Measurements from ENCODE around the gene ARL6IP1. TPM values are rescaled to one million over a fixed set of nuclear protein-coding genes. Genes with fewer than 3 reads are reported as not detected.

The ARL6IP1 gene
- total and polyA plus RNA-seq, 2 of the 13 experiments (the other 11 are each of a cell fraction or from before 2014, with no cell fraction given) = 263 to 373 TPM

GRCh38 chr16:18789850-18790706 is 11.3 kb downstream of the ARL6IP1 start, which contains the start of gene RPS15A (continued):
- TF ChIP-seq FIP1L1 (IDR thresholded peaks at IDR 0.05; ENCODE audit: borderline replicate concordance, insufficient read depth, low read depth, low read length) (peak; percentile 35; the same call in 1 of the 2 replicates), ZNF737 (CRISPR knock-in tag; IDR thresholded peaks at IDR 0.05; ENCODE audit: borderline replicate concordance) (peak; percentile 95), ZNF558 (CRISPR knock-in tag; IDR thresholded peaks at IDR 0.05; ENCODE audit: borderline replicate concordance) (peak; percentile 98), BORCS8-MEF2B (CRISPR knock-in tag; IDR thresholded peaks at IDR 0.05) (peak; percentile 99), MIER2 (CRISPR knock-in tag; IDR thresholded peaks at IDR 0.05) (peak; percentile 75), PAF1 (CRISPR knock-in tag; IDR thresholded peaks at IDR 0.05) (peak; percentile 87), RBFOX2 (IDR thresholded peaks at IDR 0.05; ENCODE audit: low read depth, low read length) (peak; percentile 96), ZNF703 (CRISPR knock-in tag; IDR thresholded peaks at IDR 0.05; ENCODE audit: borderline replicate concordance) (peak; percentile 87; the same call in 1 of the 2 replicates), ZNF597 (CRISPR knock-in tag; IDR thresholded peaks at IDR 0.05) (no peak), DDIT3 (CRISPR knock-in tag; IDR thresholded peaks at IDR 0.05) (no peak), ZNF816 (CRISPR knock-in tag; IDR thresholded peaks at IDR 0.05; ENCODE audit: borderline replicate concordance) (peak; percentile 66; the same call in 1 of the 2 replicates), GABPA (IDR thresholded peaks at IDR 0.05; ENCODE audit: low read depth, low read length) (no peak), GABPA (CRISPR knock-in tag; IDR thresholded peaks at IDR 0.05; ENCODE audit: low read depth) (peak; percentile 77), EEA1 (CRISPR knock-in tag; IDR thresholded peaks at IDR 0.05; ENCODE audit: borderline replicate concordance) (peak; percentile 84), ELF4 (CRISPR knock-in tag; IDR thresholded peaks at IDR 0.05; ENCODE audit: borderline replicate concordance) (peak; percentile 86; the same call in 1 of the 2 replicates), ZNF563 (CRISPR knock-in tag; IDR thresholded peaks at IDR 0.05) (peak; percentile 99), ZNF574 (CRISPR knock-in tag; IDR thresholded peaks at IDR 0.05) (peak; percentile 96), FOXO1 (CRISPR knock-in tag; IDR thresholded peaks at IDR 0.05) (peak; percentile 74), KAT8 (CRISPR knock-in tag; IDR thresholded peaks at IDR 0.05) (peak; percentile 97), MTERF4 (CRISPR knock-in tag; IDR thresholded peaks at IDR 0.05) (peak; percentile 99)
